OCI-LY3 (cell line): ENCODE results near the gene CMIP.

Experiments
- EZH2phosphoT487 ChIP-seq: fragments of 200-600 bp; shearing (Covaris generic); IDR thresholded peaks from 2 replicates; pipeline ENCODE4 v1.6.1; 2018; ENCODE audit warnings: antibody characterized with exemption, mixed run types, low read depth
- TF ChIP-seq, protein P1 (sequence below): fragments of 200-600, 300-600 bp; sonication (generic); IDR thresholded peaks from 2 replicates; pipeline ENCODE4 v1.5.1; 2014; ENCODE audit warnings: antibody characterized with exemption, low read length, low read depth

DNA sequence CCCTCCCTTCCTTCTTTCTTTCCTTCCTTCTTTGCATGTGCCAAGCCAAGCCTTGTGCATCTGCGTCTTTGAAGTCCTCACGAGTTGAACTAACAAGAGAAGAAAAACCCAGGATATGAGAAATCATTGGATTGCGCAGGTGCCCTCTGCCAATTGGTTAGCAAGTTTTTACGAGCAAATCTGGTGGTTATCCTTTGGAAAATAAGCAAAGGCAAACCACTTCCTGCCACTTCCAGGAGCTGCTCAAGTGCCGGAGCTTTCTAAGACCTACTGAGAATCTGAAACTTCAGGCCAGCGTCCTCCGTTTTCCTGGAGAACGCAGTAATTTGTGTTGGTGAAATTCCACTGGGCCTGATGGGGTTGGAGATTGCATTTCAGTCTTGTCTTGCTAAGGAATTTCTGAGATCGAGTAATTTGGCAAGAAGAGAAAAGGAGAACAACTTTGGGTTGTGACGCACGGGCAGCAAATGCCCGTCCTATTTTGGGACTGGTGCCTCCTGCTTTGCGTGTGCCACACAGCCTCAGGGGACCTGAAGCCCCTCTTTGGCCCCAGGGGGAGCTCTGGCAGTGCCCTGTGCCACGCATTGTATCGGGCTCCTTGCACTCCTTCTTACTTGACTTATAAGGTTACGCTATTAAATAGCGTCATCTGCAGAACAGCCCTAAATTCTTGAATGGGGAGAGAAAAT is 56.4 kb downstream of the CMIP start:
- TF ChIP-seq, protein P1, sequence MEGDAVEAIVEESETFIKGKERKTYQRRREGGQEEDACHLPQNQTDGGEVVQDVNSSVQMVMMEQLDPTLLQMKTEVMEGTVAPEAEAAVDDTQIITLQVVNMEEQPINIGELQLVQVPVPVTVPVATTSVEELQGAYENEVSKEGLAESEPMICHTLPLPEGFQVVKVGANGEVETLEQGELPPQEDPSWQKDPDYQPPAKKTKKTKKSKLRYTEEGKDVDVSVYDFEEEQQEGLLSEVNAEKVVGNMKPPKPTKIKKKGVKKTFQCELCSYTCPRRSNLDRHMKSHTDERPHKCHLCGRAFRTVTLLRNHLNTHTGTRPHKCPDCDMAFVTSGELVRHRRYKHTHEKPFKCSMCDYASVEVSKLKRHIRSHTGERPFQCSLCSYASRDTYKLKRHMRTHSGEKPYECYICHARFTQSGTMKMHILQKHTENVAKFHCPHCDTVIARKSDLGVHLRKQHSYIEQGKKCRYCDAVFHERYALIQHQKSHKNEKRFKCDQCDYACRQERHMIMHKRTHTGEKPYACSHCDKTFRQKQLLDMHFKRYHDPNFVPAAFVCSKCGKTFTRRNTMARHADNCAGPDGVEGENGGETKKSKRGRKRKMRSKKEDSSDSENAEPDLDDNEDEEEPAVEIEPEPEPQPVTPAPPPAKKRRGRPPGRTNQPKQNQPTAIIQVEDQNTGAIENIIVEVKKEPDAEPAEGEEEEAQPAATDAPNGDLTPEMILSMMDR = no peak
- no peak for TF ChIP-seq EZH2phosphoT487
